Measurements from ENCODE around the gene CNDP2. TPM values are rescaled to one million over a fixed set of nuclear protein-coding genes. Genes with fewer than 3 reads are reported as not detected.

Gene CNDP2
- total RNA-seq, 4 donors from 2014 or later = 78.8 to 132 (median 89.3) TPM

- ATAC-seq (ENCODE audit: low FRiP score) (no peak), DNase-seq (ENCODE audit: low spot score) (no peak)
- TF ChIP-seq CTCF (IDR thresholded peaks at IDR 0.05) = no peak
These were observed 49.8 kb downstream of the CNDP2 start for GRCh38 chr18:74546007-74546406.

- no peak for TF ChIP-seq CTCF (IDR thresholded peaks at IDR 0.05)
- ATAC-seq (ENCODE audit: low FRiP score) (peak; percentile 35), DNase-seq (ENCODE audit: low spot score) (no peak)
These were observed 50.8 kb downstream of the CNDP2 start for GRCh38 chr18:74546751-74547530.

- no peak for DNase-seq (ENCODE audit: low spot score)
- TF ChIP-seq CTCF (IDR thresholded peaks at IDR 0.05) = no peak
- no peak for ATAC-seq (ENCODE audit: low FRiP score)
These were observed 51.7 kb downstream of the CNDP2 start for GRCh38 chr18:74547860-74548259.

GRCh38 chr18:74549591-74550104 lies 53.5 kb downstream of the CNDP2 start:
- no peak for ATAC-seq (ENCODE audit: low FRiP score)
- TF ChIP-seq CTCF (IDR thresholded peaks at IDR 0.05) = no peak
- no peak for DNase-seq (ENCODE audit: low spot score)

- ATAC-seq (ENCODE audit: low FRiP score) (no peak), DNase-seq (ENCODE audit: low spot score) (no peak)
- TF ChIP-seq CTCF (IDR thresholded peaks at IDR 0.05) = no peak
These were observed 54.7 kb downstream of the CNDP2 start for GRCh38 chr18:74550886-74551285.

- no peak for TF ChIP-seq CTCF (IDR thresholded peaks at IDR 0.05)
- DNase-seq (ENCODE audit: low spot score) = no peak
- ATAC-seq (ENCODE audit: low FRiP score) = no peak
These were observed 55.3 kb downstream of the CNDP2 start for GRCh38 chr18:74551452-74551851.

Data from omental fat pad (tissue), 4 donors.